Putamen (tissue), 1 donor: ENCODE data around the gene CCDC152.
"Not testable (repeated sequence)": the region's sequence is repeated elsewhere in the genome, so short reads cannot be mapped to it uniquely, and the experiment has no call there.

ENCODE experiments used
- DNase-seq: peaks from one replicate; pipeline ENCODE4 v3.0.0-alpha.2; 2016; ENCODE audit warnings: low spot score

Gene CCDC152

GRCh38 chr5:42756606-42757601 lies at the start of gene CCDC152:
TSS of gene CCDC152 (plus strand) at chr5:42756818. CDS start at chr5:42759122, 2,304 bp downstream.
- peak; percentile 27 for DNase-seq

GRCh38 chr5:42715785-42716184 lies 40.8 kb upstream of the CCDC152 start:
- DNase-seq, result no peak

- no peak for DNase-seq
Measured at GRCh38 chr5:42718591-42718990, 38.0 kb upstream of the CCDC152 start.

- DNase-seq, result no peak
Measured at GRCh38 chr5:42719034-42719433, 37.6 kb upstream of the CCDC152 start.

- no peak for DNase-seq
Measured at GRCh38 chr5:42720251-42720650, 36.4 kb upstream of the CCDC152 start.

- DNase-seq, result no peak
Measured at GRCh38 chr5:42721484-42721883, 35.1 kb upstream of the CCDC152 start.

GRCh38 chr5:42734531-42735058 lies 22.0 kb upstream of the CCDC152 start:
- DNase-seq, result not testable (repeated sequence)

GRCh38 chr5:42740920-42741319 lies 15.7 kb upstream of the CCDC152 start:
- no peak for DNase-seq

GRCh38 chr5:42745426-42745825 lies 11.2 kb upstream of the CCDC152 start:
- DNase-seq, result no peak

- no peak for DNase-seq
Measured at GRCh38 chr5:42745856-42746255, 10.8 kb upstream of the CCDC152 start.

- no peak for DNase-seq
Measured at GRCh38 chr5:42749020-42749419, 7.6 kb upstream of the CCDC152 start.

GRCh38 chr5:42750507-42750906 lies 6.1 kb upstream of the CCDC152 start:
- DNase-seq, result no peak

GRCh38 chr5:42751044-42751443 lies 5.6 kb upstream of the CCDC152 start:
- no peak for DNase-seq

- no peak for DNase-seq
Measured at GRCh38 chr5:42753099-42753498, 3.5 kb upstream of the CCDC152 start.

- no peak for DNase-seq
Measured at GRCh38 chr5:42759456-42759855, 2.8 kb downstream of the CCDC152 start.

GRCh38 chr5:42760426-42760825 lies 3.8 kb downstream of the CCDC152 start:
- no peak for DNase-seq

GRCh38 chr5:42761791-42762190 lies 5.2 kb downstream of the CCDC152 start:
- no peak for DNase-seq

- DNase-seq, result peak; percentile 49
Measured at GRCh38 chr5:42767491-42768105, 11.0 kb downstream of the CCDC152 start.

- no peak for DNase-seq
Measured at GRCh38 chr5:42768106-42768504, 11.5 kb downstream of the CCDC152 start.

- DNase-seq, result no peak
Measured at GRCh38 chr5:42770003-42770402, 13.4 kb downstream of the CCDC152 start.

GRCh38 chr5:42772265-42772993 lies 15.8 kb downstream of the CCDC152 start:
- no peak for DNase-seq

GRCh38 chr5:42779083-42779482 lies 22.5 kb downstream of the CCDC152 start:
- DNase-seq, result no peak
